GM12878 (cell line): ENCODE results near the gene RDH5. TPM values are rescaled to one million over a fixed set of nuclear protein-coding genes. Genes with fewer than 3 reads are reported as not detected.

ENCODE experiments used
- BCL3 ChIP-seq: IDR thresholded peaks from 2 replicates; pipeline ENCODE4 v1.6.1; 2011; ENCODE audit warnings: borderline replicate concordance, low read depth, mild to moderate bottlenecking, moderate library complexity, low read length; ENCODE audit not compliant: insufficient read depth, poor library complexity, severe bottlenecking
- CBX5 ChIP-seq: sonication (generic); IDR thresholded peaks from 2 replicates; pipeline ENCODE4 v1.6.1; 2016; ENCODE audit warnings: low read depth, moderate library complexity, mild to moderate bottlenecking, inconsistent platforms
- FOXM1 ChIP-seq: IDR thresholded peaks from 2 replicates; pipeline ENCODE4 v1.6.1; 2012; ENCODE audit warnings: low read depth, mild to moderate bottlenecking, inconsistent platforms, low read length, moderate library complexity
- KAT2A ChIP-seq: conservative IDR thresholded peaks from 2 replicates; pipeline ENCODE4 v1.6.1; 2011; ENCODE audit warnings: low read depth, low read length; ENCODE audit not compliant: control insufficient read depth
- MEF2B ChIP-seq: fragments of 450-650 bp; IDR thresholded peaks from 2 replicates; pipeline ENCODE4 v1.6.1; 2018; ENCODE audit warnings: mild to moderate bottlenecking, moderate library complexity; ENCODE audit not compliant: partially characterized antibody, poor library complexity, severe bottlenecking
- NFYB ChIP-seq: IDR thresholded peaks from 2 replicates; pipeline ENCODE4 v1.6.1; 2011; ENCODE audit warnings: low read depth, mild to moderate bottlenecking, low read length, improper control_type of control experiment, moderate library complexity; ENCODE audit not compliant: insufficient read depth
- ZBTB4 ChIP-seq: fragments of 450-650 bp; formaldehyde crosslinking; IDR thresholded peaks from 2 replicates; pipeline ENCODE4 v1.4.0; 2022; ENCODE audit warnings: mild to moderate bottlenecking, moderate library complexity
- ZNF274 ChIP-seq: IDR thresholded peaks from one replicate; pipeline ENCODE4 v1.8.0; 2011; ENCODE audit not compliant: insufficient read length, insufficient read depth
- polyA plus RNA-seq, 11 experiments: library from polyadenylated mRNA; depleted of rRNA in 4 of 11; unstranded in 6 of 11; stranded (reverse) in 5 of 11; fragments of >200 nt; fragmentation: Nextera tagmentation in 4 of 11; fragmentation: Illumina TruSeq in 1 of 11; extraction: Ambion mirVana in 4 of 11; extraction: Trizol in 1 of 11; gene quantifications; 1 replicate in 1 of 11; 2 replicates in 10 of 11; pipeline versions ENCODE4 v1.2.1 to v1.2.3, GENCODE V29; 2011 to 2016; ENCODE audit warnings: inconsistent platforms in 2 of 11, missing spikeins in 2 of 11, low read depth in 1 of 11
- total RNA-seq, 4 experiments: library from RNA; depleted of rRNA in 3 of 4; stranded (reverse); fragments of >200 nt in 3 of 4; fragmentation: Illumina TruSeq in 1 of 4; extraction: Trizol in 1 of 4; gene quantifications; 2 replicates each; pipeline versions ENCODE4 v1.2.1 to v1.2.3, GENCODE V29; 2013 to 2021
- TF ChIP-seq, protein P1 (sequence below): fragments of 450-650 bp; IDR thresholded peaks from 2 replicates; pipeline ENCODE4 v1.6.1; 2017; ENCODE audit warnings: low read depth, mild to moderate bottlenecking, moderate library complexity

The RDH5 gene
- total and polyA plus RNA-seq, 10 of the 15 experiments (the other 5 are each of a cell fraction or from before 2014, with no cell fraction given): 2.6 to 11.6 (median 7.3) TPM

DNA sequence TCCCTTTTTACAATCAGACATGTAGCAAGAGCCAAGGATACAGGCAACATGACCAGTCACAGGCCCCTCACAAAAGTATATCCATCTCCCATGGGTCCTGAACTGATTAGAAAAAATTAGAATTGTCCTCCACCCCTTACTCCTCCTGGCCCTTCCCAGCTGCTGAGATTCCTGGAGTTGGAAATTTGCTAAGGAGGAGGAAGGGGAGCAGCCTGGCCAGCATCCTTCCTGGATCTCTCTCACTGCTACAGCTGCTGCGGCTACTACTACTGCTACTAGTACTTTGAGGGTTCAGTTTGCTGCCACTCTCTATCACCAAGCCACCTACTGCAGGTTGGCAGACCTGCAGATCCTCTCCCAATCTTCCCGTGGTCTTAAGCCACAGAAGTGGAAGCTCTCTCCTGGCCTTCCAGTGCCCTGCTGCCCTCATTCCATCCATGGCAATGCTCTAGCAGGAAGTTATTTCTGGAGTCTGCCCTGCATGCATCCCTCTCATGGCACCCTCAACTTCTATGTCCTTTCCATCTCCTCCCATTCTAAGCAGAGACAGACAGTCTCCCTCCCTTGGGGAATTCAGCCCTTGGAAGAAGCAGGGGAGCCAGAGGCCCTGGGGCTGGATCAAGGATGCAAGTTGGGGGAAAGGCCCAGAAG is 13.5 kb upstream of the RDH5 start (continued):
- TF ChIP-seq ZBTB4 (CRISPR knock-in tag): no peak
- no peak for TF ChIP-seq KAT2A
- TF ChIP-seq NFYB: no peak
- TF ChIP-seq ZNF274: no peak
- TF ChIP-seq CBX5: no peak
- no peak for TF ChIP-seq FOXM1
- TF ChIP-seq, protein P1, sequence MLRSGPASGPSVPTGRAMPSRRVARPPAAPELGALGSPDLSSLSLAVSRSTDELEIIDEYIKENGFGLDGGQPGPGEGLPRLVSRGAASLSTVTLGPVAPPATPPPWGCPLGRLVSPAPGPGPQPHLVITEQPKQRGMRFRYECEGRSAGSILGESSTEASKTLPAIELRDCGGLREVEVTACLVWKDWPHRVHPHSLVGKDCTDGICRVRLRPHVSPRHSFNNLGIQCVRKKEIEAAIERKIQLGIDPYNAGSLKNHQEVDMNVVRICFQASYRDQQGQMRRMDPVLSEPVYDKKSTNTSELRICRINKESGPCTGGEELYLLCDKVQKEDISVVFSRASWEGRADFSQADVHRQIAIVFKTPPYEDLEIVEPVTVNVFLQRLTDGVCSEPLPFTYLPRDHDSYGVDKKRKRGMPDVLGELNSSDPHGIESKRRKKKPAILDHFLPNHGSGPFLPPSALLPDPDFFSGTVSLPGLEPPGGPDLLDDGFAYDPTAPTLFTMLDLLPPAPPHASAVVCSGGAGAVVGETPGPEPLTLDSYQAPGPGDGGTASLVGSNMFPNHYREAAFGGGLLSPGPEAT: no peak
- TF ChIP-seq MEF2B: no peak
- no peak for TF ChIP-seq BCL3
